ENCODE results near the gene SURF2.

Gene SURF2

DNA sequence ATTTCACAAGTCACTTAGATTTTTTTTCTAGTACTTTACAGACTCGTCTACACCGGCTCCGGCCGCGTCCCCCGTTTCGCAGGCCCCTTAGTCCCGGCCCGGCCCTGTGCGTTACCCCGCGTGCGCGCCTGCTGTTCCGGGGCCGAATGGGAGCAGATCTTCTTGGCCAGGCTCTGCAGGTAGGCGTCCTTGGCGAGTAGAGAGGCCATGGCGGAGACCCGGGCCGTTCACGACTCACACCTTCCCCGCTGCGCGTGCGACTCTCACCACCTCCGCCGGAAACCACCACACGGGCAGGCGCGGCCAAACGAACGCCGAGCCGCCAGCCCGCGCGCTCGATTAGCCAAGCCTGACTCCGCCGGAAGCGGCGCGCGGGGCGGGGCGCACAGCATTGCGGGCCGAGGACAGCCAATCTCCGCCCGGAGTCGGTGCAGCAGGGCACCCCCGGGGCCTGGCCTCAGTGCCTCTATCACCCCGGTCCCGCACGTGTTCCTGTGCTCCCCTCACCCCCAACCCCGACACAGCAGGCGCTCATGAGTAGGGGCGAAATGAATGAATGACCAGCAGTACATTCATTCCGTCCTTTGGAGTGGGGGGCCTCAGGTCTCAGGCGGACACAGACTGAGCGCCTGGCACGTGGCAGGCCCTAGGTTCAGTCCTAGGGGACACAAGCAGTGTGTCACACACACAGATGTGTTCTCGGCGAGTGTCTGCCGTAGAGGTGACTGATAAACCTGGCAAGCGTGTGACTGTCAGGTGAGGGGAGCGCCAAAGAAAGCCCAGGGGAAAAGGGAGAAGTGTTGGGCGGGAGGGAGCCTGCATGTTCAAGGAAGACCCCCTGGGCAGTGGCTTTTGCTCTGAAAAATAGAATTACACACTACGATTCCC lies 20.2 kb upstream of the SURF2 start, which contains the start of gene SURF6:
SURF6 (minus strand) TSS at position 265 of the 888 bp plus-strand sequence; CDS start at position 209, 56 bp downstream.
- DNase-seq (ENCODE audit: low read depth in 2 of 2): peak; percentile 79 to 85

DNA sequence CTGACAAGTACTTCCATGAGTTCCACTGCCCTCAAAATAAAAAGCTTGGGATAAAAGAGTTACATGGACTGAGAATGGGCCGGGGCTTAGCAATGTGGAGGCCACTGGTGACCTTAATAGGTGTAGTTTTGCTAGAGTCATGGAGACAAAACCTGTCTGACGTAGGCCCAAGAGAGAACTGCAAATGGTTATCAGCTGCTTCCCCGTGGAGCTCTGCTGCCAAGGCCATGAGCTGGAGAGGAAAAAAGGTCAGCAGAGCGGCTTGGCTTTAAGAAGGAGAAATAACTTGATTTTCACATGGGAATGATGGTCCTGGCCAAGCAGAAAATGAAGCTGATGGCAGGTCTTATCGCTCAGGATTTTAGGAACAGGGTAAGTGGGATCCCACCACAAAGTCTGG lies 16.7 kb upstream of the SURF2 start:
- no peak for DNase-seq (ENCODE audit: low read depth in 2 of 2)

DNA sequence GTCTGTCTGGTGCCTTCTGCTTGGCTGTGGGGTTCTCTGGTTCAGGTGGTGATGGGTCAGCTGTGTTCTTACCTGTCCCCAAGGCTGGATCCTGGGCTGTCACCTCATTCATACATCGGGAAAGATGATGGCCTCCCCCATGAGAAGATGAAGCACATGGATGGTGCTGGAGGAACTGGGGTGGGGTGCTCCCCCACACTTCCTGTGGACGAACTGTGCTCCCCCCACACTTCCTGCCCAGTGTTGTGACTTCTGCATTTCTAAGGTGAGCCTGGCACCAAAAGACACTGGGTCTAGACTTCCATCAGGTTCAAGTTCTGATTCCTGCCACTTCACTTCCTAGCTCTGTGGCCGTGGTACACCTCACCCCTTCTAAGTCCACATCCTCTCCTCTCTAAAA lies 16.1 kb upstream of the SURF2 start:
- DNase-seq (ENCODE audit: low read depth in 2 of 2): no peak

DNA sequence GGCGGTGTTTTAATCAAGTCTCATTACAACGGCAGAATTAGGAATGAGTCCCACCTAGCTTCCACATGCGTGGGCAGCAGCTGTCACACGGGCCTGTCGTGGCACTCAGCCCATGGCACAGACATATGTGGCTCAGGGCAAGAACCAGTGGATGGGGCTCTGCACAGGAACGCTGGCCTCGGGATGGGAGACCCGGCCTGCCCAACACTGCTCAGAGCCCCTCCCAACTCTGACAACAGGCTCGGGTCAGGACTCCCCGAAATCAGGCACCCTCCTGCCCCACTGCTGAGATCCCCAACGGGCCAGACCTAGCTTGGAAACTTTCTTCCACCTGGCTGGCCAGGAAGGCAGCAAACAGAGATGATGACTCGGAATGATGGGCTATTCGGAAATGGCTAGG lies 15.4 kb upstream of the SURF2 start:
- no peak for DNase-seq (ENCODE audit: low read depth in 2 of 2)

DNA sequence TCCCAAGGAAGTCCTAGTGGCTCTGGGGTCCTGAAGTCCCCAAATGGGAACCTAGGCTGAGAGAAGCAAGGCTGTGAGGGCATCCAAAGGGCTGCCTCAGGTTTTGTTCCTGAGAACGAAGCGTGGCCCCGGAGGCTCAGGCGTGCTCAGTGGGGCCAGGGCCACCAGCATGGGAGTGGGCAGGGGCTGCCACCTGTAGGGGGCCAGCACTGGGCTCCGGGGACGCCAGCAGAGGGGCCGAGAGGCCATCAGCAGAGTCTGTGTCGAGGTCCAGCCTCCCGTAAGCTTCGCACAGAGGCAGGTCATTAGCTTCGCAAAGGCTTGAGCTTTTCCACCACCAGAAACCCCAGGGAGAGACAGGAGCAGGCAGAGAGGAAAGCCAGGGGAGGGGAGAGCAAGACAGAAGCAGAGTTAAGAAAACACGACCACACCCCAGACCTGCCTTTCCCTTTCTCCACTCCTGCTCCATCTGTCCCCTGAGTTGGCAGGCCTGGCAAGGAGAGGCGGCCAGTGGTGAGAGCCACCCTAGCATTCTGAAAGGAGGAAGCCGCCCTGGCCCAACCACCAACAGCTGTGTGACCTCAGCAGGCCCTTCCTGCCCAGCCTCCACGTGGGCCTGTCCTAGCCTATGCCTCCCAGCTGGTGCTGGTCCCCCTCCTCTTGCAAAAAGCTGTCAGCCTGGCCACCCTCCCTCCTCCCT lies 14.8 kb upstream of the SURF2 start:
- no peak for DNase-seq (ENCODE audit: low read depth in 2 of 2)

DNA sequence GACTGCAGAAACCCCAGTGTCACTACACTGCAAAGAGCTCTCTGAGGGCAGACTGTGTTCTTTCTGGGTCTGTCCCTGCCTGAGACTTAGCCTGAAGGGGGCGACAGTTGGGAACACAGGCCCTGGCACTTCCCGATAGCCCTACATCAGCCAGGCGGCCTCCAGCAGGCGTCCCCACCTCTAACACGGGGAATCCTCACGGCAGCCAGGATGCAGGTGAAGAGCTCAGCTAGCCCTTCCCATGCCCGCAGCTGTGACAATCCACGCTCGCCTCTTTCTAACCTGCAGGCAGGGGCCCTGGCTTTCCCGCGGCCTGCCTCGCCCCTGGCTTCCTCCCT lies 14.3 kb upstream of the SURF2 start:
- DNase-seq (ENCODE audit: low read depth in 2 of 2): no peak

DNA sequence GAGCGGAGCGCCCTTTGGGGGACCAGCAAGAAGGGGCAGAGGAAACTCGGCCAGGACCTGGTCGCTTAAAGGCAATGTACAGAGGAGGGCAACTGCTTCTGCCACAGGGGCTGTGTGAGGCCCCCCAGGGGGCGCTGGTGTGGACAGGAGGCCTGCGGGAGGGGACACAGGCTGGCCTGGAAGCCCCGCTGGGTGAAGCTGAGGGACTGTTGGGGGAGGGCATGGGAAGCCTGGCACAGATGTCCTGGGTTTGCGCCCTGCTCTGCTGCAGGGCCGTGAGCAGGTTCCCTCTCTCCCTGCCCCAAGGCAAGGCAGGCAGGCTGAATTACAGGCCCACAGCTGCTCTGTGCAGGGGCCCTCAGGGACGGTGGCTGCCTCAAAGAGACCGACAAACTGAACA lies 13.8 kb upstream of the SURF2 start:
- no peak for DNase-seq (ENCODE audit: low read depth in 2 of 2)

DNA sequence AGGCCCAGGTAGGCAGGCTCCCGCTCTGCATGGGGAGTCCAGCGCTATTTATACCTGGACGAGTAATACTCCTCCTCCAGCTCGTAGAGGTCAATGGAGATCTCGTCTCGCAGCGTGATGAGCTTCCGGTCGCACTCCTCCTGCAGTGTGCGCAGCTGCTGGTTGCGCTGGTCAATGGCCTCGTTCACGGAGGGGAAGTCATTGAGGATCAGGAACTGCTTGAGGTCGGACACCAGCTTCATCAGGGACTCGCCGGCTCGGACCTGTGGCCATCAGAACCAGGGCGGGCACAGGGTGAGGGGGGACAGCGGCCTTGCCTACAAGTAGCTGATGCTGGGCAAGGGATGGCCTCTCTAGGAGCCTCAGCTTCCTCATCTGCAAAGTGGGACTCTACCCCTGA lies 12.3 kb upstream of the SURF2 start:
- DNase-seq (ENCODE audit: low read depth in 2 of 2): no peak

DNA sequence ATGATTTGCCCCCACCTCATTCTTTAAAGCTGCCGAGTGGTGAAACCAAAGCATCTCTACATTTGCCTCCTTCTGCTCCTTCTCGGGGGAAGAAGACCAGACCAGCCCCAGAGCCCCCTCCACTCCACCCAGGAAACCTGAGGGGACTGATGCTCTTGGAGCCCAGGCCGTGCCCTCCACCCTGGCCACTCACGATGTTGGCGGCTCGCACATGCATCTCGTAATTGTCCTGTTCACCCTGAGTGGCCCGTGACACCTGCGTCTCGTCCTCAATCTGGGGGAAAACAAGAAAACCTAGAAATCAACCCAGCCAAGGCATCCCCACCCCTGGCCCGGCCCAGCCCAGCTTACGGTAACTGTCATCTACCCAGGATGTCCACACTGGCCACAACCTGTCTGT lies 11.4 kb upstream of the SURF2 start:
- DNase-seq (ENCODE audit: low read depth in 2 of 2): no peak

DNA sequence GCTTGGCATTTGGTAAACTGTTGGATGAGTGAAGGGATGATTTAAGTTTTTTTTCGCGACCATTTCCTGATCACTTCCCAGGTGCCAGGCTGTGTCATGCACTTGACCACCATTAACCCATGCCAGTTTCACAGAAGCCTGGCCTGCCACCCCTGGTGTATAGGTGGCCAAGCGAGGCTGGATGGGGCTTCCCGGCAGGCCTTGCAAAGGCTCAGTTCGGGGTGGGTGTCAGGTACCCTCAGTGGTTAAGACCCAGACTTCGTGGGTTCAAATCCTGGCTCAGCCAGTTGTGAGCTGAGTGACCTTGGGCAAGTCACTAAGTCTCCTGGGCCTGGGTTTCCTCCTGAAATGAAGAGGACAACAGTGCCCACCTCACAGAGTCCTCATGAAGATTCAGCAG lies 10.8 kb upstream of the SURF2 start:
- no peak for DNase-seq (ENCODE audit: low read depth in 2 of 2)

DNA sequence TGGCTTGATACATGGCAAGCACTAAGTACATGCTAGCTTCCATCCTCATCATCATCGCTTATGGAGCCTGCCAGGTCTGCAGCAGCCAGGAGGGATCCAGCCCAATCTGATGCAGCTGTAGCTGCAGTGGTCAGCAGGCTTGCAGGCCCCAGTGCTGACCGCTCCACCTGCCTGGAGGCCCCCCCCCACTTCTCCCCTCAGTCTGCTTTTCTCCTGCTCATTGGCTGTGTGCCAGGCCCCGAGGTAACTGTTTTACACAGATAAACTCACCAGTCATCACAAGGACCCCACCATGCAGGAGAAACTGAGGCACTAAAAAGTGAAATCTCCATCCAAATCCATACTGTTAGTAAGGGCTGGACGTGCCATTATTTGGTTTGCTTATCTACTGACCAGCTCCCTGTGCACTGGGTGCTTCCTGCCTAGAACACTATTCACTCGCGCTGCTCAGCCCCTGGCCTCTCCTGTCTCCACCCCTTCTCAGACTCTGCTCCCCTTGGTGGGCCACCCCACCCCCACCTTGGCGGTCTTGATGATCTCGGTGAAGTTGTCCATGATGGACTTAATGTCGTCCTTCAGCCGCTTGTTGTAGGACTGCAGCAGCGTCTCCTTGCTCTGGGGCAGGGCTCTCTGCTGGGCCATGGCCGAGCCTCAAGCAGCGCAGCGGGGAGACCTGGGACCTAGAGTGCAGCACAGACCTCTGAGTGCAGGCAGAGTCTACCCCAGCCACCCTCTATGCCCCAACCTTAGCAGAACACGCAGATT lies 10.1 kb upstream of the SURF2 start:
- no peak for DNase-seq (ENCODE audit: low read depth in 2 of 2)

DNA sequence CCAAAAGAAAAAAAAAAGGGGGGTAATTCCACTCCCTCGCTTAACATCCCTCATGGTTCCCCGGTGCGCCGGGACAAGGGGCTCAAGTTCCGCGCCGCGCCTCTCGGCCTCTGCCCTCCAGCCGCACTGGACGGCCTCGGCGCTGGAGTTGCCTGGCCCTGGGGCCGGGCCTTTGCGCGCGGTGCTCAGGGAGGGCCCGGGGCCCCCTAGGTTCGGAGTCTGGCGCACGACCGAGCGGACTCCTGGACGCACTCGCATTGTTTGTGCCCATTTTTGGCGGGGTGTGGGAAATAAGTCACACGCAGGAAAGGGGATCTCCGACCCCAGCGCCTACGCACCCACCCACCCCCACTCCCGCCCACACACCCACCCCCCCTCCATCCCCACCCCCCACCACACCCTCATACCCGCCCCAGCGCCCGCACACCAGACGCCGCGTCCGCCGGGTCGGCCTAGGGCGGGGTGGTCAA lies 8.8 kb upstream of the SURF2 start:
- no peak for DNase-seq (ENCODE audit: low read depth in 2 of 2)

DNA sequence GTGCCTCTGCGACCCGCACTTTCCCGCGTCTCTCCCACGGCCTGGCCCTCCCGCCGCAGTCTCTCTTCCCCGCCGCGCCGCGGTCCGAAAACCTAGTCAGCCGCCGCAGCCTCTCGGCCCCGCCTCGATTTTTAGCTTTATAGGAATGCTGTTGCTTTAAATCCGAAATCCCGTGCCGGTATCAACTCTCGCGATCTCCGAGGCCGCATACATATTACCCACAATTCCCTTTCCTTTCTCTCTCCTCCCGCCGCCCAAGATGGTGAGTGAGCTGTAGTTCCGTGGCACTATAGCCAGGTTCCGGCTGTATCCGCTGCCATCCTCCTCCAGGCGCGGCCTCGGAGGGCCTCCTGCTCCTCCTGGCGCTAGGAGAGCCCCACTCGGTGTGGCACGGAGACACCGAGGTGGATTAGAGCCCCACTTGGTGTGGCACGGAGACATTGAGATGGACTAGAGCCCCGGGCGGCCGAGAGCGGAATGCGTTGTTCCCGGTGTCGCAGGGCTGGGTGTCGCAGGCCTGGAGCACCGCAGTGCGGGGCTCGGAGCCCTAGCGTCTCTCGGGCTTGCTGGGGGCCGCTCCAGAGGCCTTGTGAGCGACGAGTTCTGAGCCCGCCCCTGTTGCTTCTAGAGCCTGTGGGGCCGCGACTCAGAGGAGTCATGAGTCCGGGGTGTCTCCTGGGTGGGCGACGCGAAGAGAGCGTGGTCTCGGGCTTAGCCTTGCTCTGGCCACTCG lies 8.2 kb upstream of the SURF2 start, which contains the start of the genes MED22 and RPL7A:
MED22 (minus strand) TSS at position 147 of the 733 bp plus-strand sequence. CDS start 1,469 bp downstream, outside the sequence.
RPL7A (plus strand) TSS at position 234 of the 733 bp plus-strand sequence; CDS start at position 260, 26 bp downstream.
- peak; percentile 74 to 87 for DNase-seq (ENCODE audit: low read depth in 2 of 2)

DNA sequence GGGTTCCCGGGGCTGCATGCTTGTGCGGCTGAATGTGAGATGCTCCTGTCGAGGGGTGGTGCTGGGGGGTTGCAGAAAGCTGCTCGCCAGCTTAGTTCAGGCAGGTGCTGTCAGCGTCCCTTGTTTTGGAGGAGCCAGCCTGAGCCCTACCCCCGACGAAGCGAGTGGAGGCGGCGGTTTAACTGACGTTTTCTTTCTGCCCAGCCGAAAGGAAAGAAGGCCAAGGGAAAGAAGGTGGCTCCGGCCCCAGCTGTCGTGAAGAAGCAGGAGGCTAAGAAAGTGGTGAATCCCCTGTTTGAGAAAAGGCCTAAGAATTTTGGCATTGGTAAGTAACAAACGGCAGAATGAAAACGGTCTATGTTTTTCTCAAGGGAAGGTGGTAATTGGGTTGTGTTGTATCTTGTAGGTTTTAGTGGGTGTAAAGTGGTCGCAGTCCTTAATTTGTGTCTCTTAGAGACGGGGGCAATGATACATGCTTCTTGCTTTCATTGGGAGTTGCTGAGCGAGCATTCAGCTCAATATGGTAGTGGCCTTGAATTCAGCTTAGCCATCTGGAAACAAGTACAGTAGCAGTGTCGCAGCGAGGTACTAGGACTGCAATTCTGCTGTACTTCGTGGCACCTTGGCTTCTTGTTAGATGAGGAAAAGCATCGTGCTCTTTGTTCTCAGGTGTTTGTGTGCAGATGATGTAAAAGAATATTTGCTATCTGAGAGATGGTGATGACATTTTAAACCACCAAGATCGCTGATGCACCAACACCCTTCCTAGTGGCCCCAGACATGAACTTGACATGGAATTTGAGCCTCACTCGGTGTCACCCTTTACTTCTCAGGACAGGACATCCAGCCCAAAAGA lies 7.4 kb upstream of the SURF2 start:
- DNase-seq (ENCODE audit: low read depth in 2 of 2): no peak

DNA sequence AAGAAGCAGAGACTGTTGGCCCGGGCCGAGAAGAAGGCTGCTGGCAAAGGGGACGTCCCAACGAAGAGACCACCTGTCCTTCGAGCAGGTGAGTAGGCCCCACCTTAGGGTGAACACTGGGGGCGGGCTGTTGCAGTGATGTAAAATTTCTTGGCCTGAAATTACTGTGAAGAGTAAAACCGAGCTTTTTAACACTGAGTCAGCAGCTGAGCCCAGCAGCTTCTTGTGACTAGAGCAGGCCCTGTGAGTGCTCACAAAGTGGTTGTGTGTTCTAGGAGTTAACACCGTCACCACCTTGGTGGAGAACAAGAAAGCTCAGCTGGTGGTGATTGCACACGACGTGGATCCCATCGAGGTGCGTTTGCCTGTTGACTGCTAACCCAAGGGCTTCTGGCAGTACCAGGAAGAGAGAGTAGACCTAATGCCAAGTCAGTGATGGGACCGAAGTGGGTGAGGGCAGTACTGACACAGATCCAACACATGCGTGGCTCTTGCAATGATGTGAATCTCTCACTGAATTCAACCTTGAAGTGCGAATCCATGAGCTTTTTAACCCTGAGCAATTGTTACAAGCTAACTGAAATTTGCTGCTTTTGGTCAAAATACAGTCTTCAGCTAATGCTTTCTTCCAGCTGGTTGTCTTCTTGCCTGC lies 6.3 kb upstream of the SURF2 start:
- no peak for DNase-seq (ENCODE audit: low read depth in 2 of 2)

DNA sequence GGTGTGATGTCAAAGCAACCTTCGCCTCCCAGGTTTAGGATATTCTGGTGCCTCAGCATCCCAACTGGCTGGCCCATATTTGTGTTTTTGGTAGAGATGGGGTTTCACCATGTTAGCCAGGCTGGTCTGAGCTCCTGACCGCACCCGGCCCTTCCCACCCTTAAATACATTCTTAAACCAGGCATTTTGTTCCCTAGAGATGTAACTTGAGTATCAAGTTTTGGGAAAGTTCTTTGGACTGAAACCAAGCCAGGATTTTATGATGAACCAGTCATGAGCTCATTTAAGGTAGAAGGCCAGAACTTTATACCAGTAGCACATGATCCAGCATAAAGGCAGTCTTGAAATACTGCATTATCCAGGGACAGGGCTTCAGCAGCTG lies 4.8 kb upstream of the SURF2 start:
- DNase-seq (ENCODE audit: low read depth in 2 of 2): no peak

DNA sequence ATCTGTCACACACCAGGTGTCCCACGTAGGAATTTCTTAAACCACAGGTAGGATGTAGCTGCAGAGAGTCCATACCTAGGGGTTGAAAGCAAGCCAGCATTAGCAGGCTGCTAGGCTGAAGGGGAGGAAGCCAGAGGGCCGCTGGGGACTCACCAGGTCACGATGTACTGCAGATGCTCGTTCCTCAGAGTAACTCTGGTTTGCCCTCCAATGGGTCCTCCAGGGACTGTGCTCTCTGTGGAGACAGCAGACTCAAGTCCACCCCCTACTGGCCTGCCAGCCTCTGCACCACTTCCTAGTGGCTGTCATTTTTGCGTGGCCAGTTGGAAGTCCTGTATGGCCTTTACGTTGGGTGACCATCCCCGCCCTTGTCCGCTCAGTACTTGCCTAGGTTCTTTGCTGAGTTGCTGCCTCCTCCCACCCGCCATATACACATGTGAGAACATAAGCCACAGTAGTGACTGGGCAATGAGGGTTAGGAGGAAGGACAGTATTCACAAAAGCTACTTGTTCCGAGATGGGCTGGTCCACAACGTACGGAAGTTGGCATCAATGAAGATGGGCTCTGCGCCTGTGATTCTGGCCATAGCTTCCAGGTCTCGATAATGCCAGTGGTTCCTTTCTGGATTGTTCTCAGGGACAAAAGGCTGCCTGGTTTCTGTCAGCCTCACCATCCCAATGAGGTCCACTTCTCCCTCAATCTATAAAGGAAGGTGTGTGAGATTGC lies 4.3 kb upstream of the SURF2 start:
- DNase-seq (ENCODE audit: low read depth in 2 of 2): no peak

DNA sequence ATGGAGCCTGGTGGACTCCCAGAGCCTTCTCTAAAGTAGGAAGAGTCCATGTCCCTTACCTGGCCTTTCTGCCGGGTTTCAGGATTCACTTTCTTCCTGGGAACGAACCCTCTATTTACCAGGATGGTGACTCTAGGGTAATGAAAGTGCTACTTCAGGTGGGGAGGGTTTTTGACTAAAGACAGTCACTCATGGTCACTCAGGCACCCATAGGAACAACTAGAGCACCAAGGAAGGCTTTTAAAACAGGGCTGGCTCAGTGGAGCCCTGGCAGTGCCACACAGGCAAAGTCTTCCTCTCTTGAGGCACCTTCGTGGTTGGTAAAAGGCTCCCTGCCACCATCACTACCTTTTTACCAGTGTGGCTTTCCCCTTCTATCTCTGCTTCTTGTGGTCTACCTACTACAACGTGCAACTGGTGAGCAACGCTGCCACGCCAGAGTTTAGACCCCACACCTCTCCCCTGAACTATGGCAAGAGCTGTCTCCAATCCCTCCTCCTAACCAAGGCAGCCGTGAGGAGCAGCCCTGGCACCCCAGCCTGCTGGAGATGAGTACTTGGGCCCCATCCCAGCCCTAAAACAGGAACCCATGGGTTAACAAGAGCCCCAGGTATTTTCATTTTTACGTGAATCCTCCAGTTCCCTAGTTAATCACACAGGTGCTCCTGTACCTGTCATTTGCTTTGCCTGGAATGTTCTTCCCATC lies 3.6 kb upstream of the SURF2 start:
- DNase-seq (ENCODE audit: low read depth in 2 of 2): no peak

DNA sequence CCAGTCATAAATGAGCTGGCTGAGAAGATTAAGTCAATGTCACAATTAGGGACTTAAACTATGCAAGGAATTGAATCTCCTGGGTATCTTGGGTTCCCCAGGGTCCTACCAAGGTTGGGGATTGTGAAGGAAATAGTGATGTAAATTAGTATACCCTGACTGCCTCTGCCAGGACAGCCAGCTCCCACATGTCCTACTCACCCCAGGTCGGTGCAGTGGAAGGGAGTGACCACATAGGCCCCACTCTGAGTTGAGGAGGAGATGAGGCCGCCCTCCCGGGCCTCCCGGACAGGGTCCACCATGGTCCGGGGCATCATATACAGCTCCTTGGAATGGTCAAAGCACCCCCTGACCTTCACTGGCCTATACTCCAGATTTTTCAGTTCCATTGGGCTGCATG lies 2.8 kb upstream of the SURF2 start:
- DNase-seq (ENCODE audit: low read depth in 2 of 2): no peak

Data from stimulated activated CD4-positive, alpha-beta T cell treated with anti-CD3 and anti-CD28 coated beads, Interleukin-1b, Interleukin-23, amount 100 ng/mL, for 1 hour (primary cell).